AG09309 (cell line): ENCODE results near the gene PPFIBP2.
"Not testable (repeated sequence)": the region's sequence is repeated elsewhere in the genome, so short reads cannot be mapped to it uniquely, and the experiment has no call there.

ENCODE experiments used
- DNase-seq: peaks from one replicate; pipeline ENCODE4 v3.0.0-alpha.2; 2010; ENCODE audit warnings: low read depth
- H3K4me3 ChIP-seq: 2 replicates; pipeline ENCODE4 v1.5.1; 2011; ENCODE audit warnings: mild to moderate bottlenecking, low read depth, low read length, moderate library complexity; ENCODE audit not compliant: control insufficient read depth
- TF ChIP-seq, protein P1 (sequence below): IDR thresholded peaks from 2 replicates; pipeline ENCODE4 v1.5.1; 2011; ENCODE audit warnings: mild to moderate bottlenecking, low read depth, low read length, inconsistent platforms; ENCODE audit not compliant: insufficient read depth, control insufficient read depth; ENCODE audit errors: missing control alignments

The PPFIBP2 gene

DNA sequence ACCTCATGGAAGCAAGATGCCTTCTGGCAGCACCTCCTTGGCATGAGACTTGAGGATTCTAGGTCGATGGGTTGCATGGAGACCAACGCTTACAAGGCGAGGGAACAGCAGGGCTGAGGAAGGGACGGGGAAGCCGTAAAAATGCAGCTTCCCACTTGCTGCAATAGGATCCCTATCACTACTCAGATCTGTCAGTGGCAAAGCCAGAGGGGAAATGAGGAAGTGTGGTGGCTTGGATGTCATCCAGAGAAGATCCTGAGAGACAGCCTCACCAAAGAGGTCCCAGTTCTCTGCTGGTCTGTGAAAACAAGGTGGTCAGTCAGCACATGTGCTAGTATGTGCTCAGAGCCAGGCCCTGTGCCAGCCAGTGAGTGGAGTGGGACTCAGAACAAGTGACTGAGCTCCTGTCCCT lies 137.3 kb downstream of the PPFIBP2 start:
- no peak overlapping the region for H3K4me3 ChIP-seq
- no peak for DNase-seq
- TF ChIP-seq, protein P1, sequence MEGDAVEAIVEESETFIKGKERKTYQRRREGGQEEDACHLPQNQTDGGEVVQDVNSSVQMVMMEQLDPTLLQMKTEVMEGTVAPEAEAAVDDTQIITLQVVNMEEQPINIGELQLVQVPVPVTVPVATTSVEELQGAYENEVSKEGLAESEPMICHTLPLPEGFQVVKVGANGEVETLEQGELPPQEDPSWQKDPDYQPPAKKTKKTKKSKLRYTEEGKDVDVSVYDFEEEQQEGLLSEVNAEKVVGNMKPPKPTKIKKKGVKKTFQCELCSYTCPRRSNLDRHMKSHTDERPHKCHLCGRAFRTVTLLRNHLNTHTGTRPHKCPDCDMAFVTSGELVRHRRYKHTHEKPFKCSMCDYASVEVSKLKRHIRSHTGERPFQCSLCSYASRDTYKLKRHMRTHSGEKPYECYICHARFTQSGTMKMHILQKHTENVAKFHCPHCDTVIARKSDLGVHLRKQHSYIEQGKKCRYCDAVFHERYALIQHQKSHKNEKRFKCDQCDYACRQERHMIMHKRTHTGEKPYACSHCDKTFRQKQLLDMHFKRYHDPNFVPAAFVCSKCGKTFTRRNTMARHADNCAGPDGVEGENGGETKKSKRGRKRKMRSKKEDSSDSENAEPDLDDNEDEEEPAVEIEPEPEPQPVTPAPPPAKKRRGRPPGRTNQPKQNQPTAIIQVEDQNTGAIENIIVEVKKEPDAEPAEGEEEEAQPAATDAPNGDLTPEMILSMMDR, result no peak

DNA sequence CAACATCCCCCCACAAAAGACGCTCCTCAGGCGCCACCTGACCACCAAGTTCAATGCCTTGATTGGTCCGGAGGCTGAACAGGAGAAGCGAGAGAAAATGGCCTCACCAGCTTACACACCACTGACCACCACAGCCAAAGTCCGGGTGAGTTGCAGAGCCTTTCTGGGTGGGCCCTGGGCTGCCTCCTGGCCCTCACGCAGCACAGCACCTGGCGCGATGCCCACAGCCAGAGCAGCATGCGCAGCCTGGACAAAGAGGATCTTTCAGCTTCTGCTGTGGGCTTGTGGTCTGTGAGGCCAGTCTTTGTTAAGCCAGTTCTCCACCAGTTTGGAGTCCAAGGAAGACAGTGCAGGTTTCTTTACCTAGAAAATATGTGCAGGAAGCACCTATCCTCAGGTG lies 137.9 kb downstream of the PPFIBP2 start:
- no peak for DNase-seq

DNA sequence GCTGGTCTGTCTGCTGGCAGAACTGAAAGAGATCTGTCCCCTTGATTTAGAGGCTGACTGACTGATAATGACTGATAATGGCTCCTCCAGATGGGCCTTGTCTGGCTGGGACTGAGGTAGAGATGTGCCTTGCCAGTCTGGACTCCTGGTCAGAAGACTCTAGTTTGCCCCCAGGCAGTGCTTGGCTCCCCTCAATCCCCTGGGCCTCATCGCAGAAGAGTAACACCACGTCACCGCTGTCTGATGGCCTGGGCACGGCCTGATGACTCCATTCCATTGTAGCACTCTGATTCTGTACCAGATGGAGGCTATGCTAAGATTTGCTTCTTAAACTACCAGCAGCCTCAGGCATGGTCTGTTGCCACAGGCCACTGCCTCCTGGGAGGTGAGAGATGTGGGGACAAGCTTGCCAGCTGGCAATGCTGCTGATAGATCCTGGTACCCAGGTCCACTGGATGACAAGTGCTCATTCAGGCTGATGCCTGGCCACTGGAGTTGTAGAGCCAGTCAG lies 140.5 kb downstream of the PPFIBP2 start:
- TF ChIP-seq, protein P1, result no peak
- no peak for DNase-seq
- no peak overlapping the region for H3K4me3 ChIP-seq

More for the DNA sequence above, 137.9 kb downstream of the PPFIBP2 start:
- no peak overlapping the region for H3K4me3 ChIP-seq
- TF ChIP-seq, protein P1, result peak; percentile 17

DNA sequence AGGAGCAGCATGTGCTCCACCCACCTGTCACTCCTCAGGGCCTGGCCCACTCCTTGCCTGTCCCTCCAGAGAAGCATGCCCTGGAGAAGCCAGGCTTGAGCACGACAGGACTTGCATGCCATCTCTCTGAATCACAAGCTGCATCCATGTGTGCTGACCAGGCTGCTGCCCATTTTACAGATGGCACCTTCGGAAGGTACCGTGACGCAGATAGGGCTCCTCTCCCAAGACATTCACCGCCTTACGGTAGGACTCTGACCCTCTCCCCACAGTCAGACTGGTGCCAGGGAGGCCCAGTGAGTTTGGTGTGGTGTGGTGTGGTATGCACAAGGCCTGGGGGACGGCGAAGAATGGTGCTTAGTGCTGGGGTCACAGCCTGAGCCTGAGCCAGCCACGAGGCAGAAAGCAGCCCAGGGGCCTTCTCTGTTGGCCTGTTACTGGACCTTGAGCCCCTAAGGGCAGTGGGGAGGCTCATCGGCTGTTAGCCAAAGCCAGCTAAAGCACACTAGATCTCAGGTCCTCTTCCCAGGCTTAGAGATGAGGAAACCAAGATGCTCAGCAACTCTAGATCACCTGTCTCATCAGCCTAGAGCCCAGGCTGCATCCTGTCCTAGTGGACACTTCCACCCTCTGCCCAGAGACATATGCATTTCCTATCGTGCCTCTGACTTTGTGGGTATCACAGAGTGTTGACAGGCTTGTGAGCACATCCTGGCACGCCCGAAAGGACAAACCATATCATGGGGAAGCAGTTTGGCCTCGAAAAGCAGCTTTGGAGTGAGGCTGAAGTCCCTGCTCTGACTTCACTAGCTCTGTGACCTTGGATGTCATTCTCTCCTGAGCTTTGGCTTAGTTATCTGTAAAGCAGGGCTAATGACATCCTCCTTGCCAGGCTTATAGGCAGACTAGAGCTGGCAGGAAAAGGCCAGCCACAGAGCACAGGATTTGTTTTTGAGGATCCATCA lies 141.7 kb downstream of the PPFIBP2 start:
- DNase-seq, result no peak
- H3K4me3 ChIP-seq, result no peak overlapping the region
- TF ChIP-seq, protein P1, result no peak

DNA sequence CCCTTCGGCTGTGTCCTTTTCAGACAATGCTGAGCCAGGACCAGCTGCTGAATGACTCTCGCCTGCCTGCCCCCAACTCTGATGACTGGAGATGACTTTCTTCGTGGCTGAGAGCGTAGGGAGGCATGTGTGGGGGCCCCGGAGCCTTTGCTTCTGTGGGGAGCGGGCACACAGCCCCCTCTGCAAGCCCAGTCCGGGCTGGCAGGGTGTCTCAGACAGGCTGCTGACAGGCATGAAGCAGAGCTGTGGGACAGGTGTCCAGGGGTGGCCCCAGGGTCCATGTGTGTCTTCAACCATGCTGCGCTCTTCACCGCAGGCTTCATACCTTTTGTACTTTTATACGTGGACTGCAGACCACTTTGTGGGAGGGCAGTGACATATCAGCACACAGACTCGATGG lies 142.9 kb downstream of the PPFIBP2 start:
- H3K4me3 ChIP-seq, result no peak overlapping the region
- no peak for DNase-seq
- TF ChIP-seq, protein P1, result no peak

DNA sequence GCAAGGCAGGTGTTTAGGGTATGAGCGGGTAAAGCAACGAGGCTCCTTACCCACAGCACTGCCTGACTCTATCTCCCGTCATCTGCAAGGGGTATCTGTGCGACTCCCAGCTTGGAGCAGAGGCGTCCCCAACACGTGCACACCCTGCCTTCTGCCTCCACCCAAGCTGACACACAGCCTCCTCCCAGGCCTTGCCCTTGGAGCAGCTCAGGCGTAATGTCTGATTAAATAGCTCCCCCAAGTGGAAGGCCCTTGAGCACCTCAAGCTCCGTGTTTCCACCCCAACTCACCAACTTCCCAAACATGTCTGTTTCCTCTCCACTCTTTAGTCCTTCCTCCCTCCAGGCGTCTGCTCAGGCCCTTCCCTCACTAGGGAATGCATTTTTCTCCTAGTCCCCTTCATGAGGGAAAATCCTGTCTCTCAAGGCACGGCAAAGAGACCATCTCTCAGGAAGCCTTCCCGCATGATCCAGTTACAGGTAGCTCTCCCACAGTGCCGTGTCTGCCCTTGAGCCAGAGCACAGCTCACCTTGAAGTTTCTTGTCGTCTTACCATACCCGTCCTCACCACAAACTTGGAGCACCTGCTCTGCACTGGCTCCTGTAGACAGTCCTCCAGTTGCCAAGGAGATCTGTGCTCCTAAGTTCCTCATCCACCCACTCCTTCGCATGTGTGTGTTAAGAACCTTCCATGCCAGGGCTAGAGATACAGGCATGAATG lies 143.7 kb downstream of the PPFIBP2 start:
- no peak for DNase-seq
- no peak overlapping the region for H3K4me3 ChIP-seq
- TF ChIP-seq, protein P1, result peak; percentile 74

DNA sequence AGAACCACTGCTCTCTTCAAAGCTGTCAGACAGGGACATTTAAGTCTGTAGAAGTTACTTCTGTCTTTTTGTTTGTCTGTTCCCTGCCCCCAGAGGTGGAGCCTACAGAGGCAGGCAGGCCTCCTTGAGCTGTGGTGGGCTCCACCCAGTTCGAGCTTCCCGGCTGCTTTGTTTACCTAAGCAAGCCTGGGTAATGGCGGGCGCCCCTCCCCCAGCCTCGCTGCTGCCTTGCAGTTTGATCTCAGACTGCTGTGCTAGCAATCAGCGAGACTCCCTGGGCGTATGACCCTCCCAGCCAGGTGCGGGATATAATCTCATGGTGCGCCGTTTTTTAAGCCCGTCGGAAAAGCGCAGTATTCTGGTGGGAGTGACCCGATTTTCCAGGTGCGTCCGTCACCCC lies 149.7 kb downstream of the PPFIBP2 start:
- not testable (repeated sequence) for H3K4me3 ChIP-seq, DNase-seq
